Measurements from ENCODE around the gene STX4. TPM values are rescaled to one million over a fixed set of nuclear protein-coding genes. Genes with fewer than 3 reads are reported as not detected.
A peak's percentile ranks its signal among the peaks of the same experiment; 100 is the strongest.

The STX4 gene
- total RNA-seq, 3 donors from 2014 or later, result 44.3 to 59.0 (median 52.2) TPM

DNA sequence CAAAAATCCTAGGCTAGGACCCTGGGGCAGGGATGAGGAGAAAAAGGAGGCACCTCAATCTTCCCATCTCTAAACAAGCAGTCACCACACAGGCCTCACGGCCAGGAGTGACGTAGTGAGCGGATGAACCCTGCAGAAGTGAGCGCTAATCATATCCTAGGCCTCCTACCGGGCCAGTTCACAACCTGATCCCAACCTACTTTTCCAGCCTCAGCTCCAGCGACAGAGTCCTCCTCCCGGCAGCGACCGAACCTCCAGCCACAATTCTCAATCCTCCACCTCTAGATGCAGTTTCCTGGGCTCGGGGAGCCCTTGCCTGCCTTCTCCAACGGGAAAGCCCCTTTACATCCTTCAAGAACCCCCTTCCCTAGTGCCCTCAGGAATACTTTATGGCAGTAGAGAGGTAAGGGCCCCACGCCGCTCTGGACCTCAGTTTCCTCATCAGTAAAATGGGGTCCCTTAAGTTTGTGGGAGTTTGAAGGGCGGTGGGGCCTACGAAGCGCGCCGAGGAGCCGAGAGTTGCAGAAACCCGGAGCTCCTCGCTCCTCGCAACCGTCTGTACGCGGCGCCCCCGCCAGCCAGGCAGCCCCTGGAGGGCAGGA lies 39.3 kb downstream of the STX4 start:
- Histone ChIP-seq H3K27me3 (no peaks in the 10 kb centered on the region), H3K4me3 (peak overlapping the region; percentile 93 to 98 (median 97)), H3K27ac (peak overlapping the region; percentile 94 to 96), H3K9me3 (no peaks in the 10 kb centered on the region), H3K36me3 (no peaks in the 10 kb centered on the region), H3K4me1 (no peaks in the 10 kb centered on the region)
- DNase-seq (ENCODE audit: low spot score in 2 of 2), result no peak
- intact Hi-C loops (cut with DNase I; ENCODE audit: low total_unique reads), result no loop called here
- TF ChIP-seq POLR2AphosphoS5 (IDR thresholded peaks at IDR 0.05) (peak in 1 of 3 donors; percentile 17), POLR2A (IDR thresholded peaks at IDR 0.05) (no peak)

GRCh38 chr16:31073142-31073969 lies 40.0 kb downstream of the STX4 start:
- no peaks in the 10 kb centered on the region for H3K36me3 ChIP-seq
- no peaks in the 10 kb centered on the region for H3K27me3 ChIP-seq
- intact Hi-C loops (cut with DNase I; ENCODE audit: low total_unique reads), result no loop called here
- H3K9me3 ChIP-seq, result no peaks in the 10 kb centered on the region
- H3K27ac ChIP-seq, result peak overlapping the region; percentile 94 to 96
- no peak for TF ChIP-seq CTCF (IDR thresholded peaks at IDR 0.05)
- TF ChIP-seq POLR2AphosphoS5 (IDR thresholded peaks at IDR 0.05), result peak; percentile 4 to 53 (median 8)
- no peaks in the 10 kb centered on the region for H3K4me1 ChIP-seq
- H3K4me3 ChIP-seq, result peak overlapping the region; percentile 93 to 98 (median 97)
- DNase-seq (ENCODE audit: low spot score in 2 of 2), result peak; percentile 81 to 90

DNA sequence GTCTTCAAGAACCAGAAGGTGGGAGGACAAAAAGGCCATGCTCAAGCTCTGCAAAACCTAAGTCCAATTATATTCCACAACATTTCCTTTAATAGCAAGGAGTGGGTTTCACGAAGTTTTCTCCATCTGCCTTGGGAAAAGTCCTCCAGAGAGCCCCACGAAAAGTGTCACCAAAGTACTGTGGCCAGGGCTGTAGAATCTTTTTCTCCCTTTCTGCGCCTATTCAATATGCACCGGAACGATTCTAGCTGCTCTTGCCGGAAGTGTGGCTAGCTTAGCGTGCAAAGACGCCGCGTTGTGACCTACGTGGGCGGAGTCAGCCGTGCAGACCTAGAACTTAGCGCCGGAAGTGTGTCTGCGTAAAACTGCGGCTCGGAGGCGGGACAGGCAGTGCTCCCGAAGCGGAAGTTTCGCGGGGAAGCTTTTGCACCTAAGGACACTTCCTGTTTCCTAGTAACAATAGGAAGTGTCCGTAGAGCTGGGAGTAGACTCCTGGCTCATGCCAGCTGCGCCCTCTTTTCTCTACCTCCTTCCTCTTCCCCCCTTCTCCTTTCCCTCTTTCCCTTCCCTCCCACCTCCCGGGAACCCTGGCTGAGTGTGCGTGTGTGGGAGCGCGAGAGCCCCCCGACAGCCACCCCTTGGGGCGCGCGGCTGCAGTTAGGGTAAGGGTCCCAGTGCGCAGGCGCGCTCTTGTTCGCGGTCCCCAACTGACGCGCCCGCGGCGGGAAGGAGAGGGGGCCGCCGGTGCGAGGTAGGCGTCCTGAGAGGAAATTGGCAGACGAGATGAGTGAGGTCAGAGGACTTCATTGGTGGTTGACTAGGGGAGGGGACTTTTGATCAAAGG lies 40.8 kb downstream of the STX4 start, which contains the start of the genes ZNF646 and ZNF668:
Gene ZNF646 (plus strand): TSS at position 453 of the 844 bp plus-strand sequence. CDS start 1,903 bp downstream, outside the sequence.
Gene ZNF668 (minus strand): TSS at position 271 of the 844 bp plus-strand sequence. CDS start 9,781 bp downstream, outside the sequence.
- TF ChIP-seq POLR2AphosphoS5 (IDR thresholded peaks at IDR 0.05) (peak; percentile 71 to 81 (median 76)), POLR2A (IDR thresholded peaks at IDR 0.05) (peak; percentile 62), CTCF (IDR thresholded peaks at IDR 0.05) (no peak)
- Histone ChIP-seq H3K27me3 (no peaks in the 10 kb centered on the region), H3K27ac (peak within 1 kb of the TSS; percentile 94 to 96), H3K4me1 (no peaks in the 10 kb centered on the region), H3K4me3 (peak within 1 kb of the TSS; percentile 93 to 98 (median 97)), H3K9me3 (no peaks in the 10 kb centered on the region), H3K36me3 (no peaks in the 10 kb centered on the region)
- peak; percentile 97 to 98 for DNase-seq (ENCODE audit: low spot score in 2 of 2)
- intact Hi-C loops (cut with DNase I; ENCODE audit: low total_unique reads), result no loop called here

- no peaks in the 10 kb centered on the region for H3K27me3 ChIP-seq
- TF ChIP-seq CTCF (IDR thresholded peaks at IDR 0.05) (no peak), POLR2AphosphoS5 (IDR thresholded peaks at IDR 0.05) (no peak), POLR2A (IDR thresholded peaks at IDR 0.05) (no peak)
- H3K4me3 ChIP-seq, result peak overlapping the region; percentile 93 to 98 (median 97)
- H3K27ac ChIP-seq, result peak overlapping the region; percentile 94 to 96
- no peaks in the 10 kb centered on the region for H3K9me3 ChIP-seq
- no peaks in the 10 kb centered on the region for H3K4me1 ChIP-seq
- DNase-seq (ENCODE audit: low spot score in 2 of 2), result no peak
- intact Hi-C loops (cut with DNase I; ENCODE audit: low total_unique reads), result no loop called here
- no peaks in the 10 kb centered on the region for H3K36me3 ChIP-seq
Measured at GRCh38 chr16:31074814-31075183, 41.4 kb downstream of the STX4 start.

DNA sequence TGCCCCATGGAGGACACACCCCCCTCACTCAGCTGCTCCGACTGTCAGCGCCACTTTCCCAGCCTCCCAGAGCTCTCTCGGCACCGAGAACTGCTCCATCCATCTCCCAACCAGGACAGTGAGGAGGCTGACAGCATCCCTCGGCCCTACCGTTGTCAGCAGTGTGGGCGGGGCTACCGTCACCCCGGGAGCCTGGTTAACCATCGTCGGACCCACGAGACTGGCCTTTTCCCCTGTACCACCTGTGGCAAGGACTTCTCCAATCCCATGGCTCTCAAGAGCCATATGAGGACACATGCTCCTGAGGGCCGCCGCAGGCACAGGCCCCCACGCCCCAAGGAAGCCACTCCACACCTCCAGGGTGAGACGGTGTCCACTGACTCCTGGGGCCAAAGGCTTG lies 43.0 kb downstream of the STX4 start:
- no peaks in the 10 kb centered on the region for H3K9me3 ChIP-seq
- H3K27ac ChIP-seq, result no peak overlapping the region
- DNase-seq (ENCODE audit: low spot score in 2 of 2), result no peak
- no peaks in the 10 kb centered on the region for H3K4me1 ChIP-seq
- intact Hi-C loops (cut with DNase I; ENCODE audit: low total_unique reads), result no loop called here
- no peaks in the 10 kb centered on the region for H3K27me3 ChIP-seq
- no peak for TF ChIP-seq POLR2AphosphoS5 (IDR thresholded peaks at IDR 0.05)
- no peak overlapping the region for H3K4me3 ChIP-seq
- H3K36me3 ChIP-seq, result no peaks in the 10 kb centered on the region

All from breast epithelium (tissue), 4 donors.